Gastroesophageal sphincter (tissue), 4 donors: ENCODE data around the gene SHPK. TPM values are rescaled to one million over a fixed set of nuclear protein-coding genes. Genes with fewer than 3 reads are reported as not detected.

Experiments used
- ATAC-seq: fragments of 150-250 bp; one replicate; pipeline ENCODE4 v1.9.1; 2016; ENCODE audit warnings: mild to moderate bottlenecking, moderate library complexity
- H3K27ac ChIP-seq, 4 donors: fragments of 200-600 bp; sonication (generic) in 3 of 4; 1 replicate in 3 of 4; 2 replicates in 1 of 4; pipeline ENCODE4 v1.5.1; 2016 to 2019
- H3K27me3 ChIP-seq: fragments of 200-600 bp; sonication (generic); one replicate; pipeline ENCODE4 v1.5.1; 2019
- H3K36me3 ChIP-seq, 2 donors: fragments of 200-600 bp; sonication (generic); one replicate each; pipeline ENCODE4 v1.5.1; 2019; ENCODE audit warnings: control low read depth in 1 of 2
- H3K4me1 ChIP-seq, 3 donors: fragments of 200-600 bp; sonication (generic); 1 replicate in 2 of 3; 2 replicates in 1 of 3; pipeline ENCODE4 v1.5.1; 2016 to 2019; ENCODE audit warnings: control low read depth in 2 of 3
- H3K4me3 ChIP-seq, 2 donors: fragments of 200-600 bp; sonication (generic); one replicate each; pipeline ENCODE4 v1.5.1; 2019; ENCODE audit warnings: mild to moderate bottlenecking in 1 of 2, moderate library complexity in 1 of 2
- H3K9me3 ChIP-seq, 3 donors: fragments of 200-600 bp; sonication (generic); one replicate each; pipeline ENCODE4 v1.5.1; 2017 to 2019; ENCODE audit warnings: control low read depth in 2 of 3
- EP300 ChIP-seq: sonication (generic); formaldehyde crosslinking; IDR thresholded peaks from one replicate; pipeline ENCODE4 v1.6.1; 2017; ENCODE audit warnings: antibody characterized with exemption, mild to moderate bottlenecking
- POLR2A ChIP-seq, 2 donors: fragments of 450-650 bp; IDR thresholded peaks; one replicate each; pipeline ENCODE4 v1.6.1; 2017; ENCODE audit warnings: antibody characterized with exemption in 2 of 2, mild to moderate bottlenecking in 2 of 2, moderate library complexity in 1 of 2
- POLR2AphosphoS5 ChIP-seq: sonication (generic); formaldehyde crosslinking; IDR thresholded peaks from one replicate; pipeline ENCODE4 v1.6.1; 2017; ENCODE audit warnings: antibody characterized with exemption
- WGBS, 2 donors: methylation state at CpG; one replicate each; pipeline ENCODE4 v1.1.5; 2018; ENCODE audit warnings: low coverage in 1 of 2; 5-methylcytosine and 5-hydroxymethylcytosine counted together
- total RNA-seq, 4 donors: library from RNA; depleted of rRNA; stranded (reverse); fragments of >200 nt; gene quantifications; one replicate each; pipeline ENCODE4 v1.1.0, GENCODE V29; 2016
- TF ChIP-seq, protein P1 (sequence below), 4 experiments: fragments of 200-600 bp in 2 of 4; fragments of 450-650 bp in 2 of 4; sonication (generic) in 1 of 4; IDR thresholded peaks; one replicate each; pipeline ENCODE4 v1.5.1; 2017 to 2019; ENCODE audit warnings: antibody characterized with exemption in 4 of 4, mild to moderate bottlenecking in 2 of 4, moderate library complexity in 2 of 4

SHPK gene
- total RNA-seq, 4 donors from 2014 or later, result 5.9 to 11.1 (median 9.8) TPM

DNA sequence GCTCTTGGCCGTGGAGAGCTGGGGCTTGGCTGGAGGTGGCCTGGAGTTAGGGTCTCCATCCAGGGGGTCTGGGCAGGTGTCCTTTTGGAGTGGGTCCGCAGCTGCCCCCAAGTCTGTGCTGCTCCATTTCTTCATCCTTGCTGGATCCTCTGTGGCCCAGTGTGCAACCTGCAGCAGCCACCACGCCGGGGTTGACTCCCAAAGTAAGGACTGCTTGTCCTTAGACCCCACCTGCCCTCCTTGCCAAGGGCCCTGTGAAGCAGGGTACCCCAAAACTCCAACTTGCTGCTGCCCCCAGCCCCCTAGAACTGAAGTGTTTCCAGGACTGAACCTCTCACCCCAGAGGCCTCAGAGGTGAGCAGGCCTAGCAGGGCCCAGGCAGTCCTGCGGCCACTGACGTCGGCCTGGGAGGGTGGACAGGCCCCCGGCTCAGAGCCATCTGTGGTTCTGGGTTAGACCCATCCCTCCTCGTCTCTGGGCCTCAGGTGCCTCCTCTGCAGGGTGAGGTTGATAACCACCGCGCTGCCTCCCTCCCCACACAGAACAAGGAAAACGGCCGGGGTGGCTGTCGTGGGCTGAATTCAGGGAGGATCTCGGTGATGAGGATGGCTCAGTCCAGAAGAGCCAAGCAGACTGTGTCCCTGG, 43.7 kb downstream of the SHPK start:
- H3K27me3 ChIP-seq, result no peaks in the 10 kb centered on the region
- H3K4me3 ChIP-seq, result no peak overlapping the region
- WGBS, 2 donors, result 100% methylated on average over 1 of the region's 15 CpGs; no CpG with 5 or more reads in 1 of the 2 donors
- H3K27ac ChIP-seq, result no peak overlapping the region
- ATAC-seq, result no peak
- no peaks in the 10 kb centered on the region for H3K9me3 ChIP-seq
- H3K36me3 ChIP-seq, result peaks cover 0 to 58% of the 10 kb centered on the region in 2 donors
- peaks cover 0 to 11% (median 0%) of the 10 kb centered on the region in 3 donors for H3K4me1 ChIP-seq
- TF ChIP-seq, protein P1, sequence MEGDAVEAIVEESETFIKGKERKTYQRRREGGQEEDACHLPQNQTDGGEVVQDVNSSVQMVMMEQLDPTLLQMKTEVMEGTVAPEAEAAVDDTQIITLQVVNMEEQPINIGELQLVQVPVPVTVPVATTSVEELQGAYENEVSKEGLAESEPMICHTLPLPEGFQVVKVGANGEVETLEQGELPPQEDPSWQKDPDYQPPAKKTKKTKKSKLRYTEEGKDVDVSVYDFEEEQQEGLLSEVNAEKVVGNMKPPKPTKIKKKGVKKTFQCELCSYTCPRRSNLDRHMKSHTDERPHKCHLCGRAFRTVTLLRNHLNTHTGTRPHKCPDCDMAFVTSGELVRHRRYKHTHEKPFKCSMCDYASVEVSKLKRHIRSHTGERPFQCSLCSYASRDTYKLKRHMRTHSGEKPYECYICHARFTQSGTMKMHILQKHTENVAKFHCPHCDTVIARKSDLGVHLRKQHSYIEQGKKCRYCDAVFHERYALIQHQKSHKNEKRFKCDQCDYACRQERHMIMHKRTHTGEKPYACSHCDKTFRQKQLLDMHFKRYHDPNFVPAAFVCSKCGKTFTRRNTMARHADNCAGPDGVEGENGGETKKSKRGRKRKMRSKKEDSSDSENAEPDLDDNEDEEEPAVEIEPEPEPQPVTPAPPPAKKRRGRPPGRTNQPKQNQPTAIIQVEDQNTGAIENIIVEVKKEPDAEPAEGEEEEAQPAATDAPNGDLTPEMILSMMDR (IDR thresholded peaks at IDR 0.05), result no peak
- TF ChIP-seq POLR2A (IDR thresholded peaks at IDR 0.05) (no peak), POLR2AphosphoS5 (no peak), EP300 (no peak)

DNA sequence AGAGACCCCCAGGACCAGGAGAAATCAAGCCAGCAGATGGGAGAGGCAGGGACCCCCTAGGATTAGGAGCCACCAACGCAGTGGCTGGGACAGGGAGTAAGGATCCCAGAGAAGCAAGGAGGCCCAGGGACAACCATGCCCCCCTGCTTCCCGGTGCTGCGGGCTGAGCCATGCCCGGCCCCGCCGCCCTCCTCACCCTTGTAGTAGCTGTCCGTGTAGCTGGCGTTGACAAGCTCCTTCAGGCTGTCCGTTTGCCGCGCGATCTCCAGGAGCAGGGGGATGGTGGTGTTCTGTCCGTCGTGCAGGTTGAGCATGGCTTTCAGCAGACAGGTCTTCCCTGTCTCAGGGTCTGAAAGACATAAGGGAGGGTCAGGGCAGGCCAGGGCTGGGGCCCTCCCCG, 45.3 kb downstream of the SHPK start:
- TF ChIP-seq, protein P1 (IDR thresholded peaks at IDR 0.05), result no peak
- TF ChIP-seq EP300 (no peak), POLR2A (IDR thresholded peaks at IDR 0.05) (no peak), POLR2AphosphoS5 (no peak)
- no peak for ATAC-seq
- no peak overlapping the region for H3K4me3 ChIP-seq
- no peaks in the 10 kb centered on the region for H3K27me3 ChIP-seq
- peaks cover 0 to 11% (median 0%) of the 10 kb centered on the region in 3 donors for H3K4me1 ChIP-seq
- H3K27ac ChIP-seq, result no peak overlapping the region
- WGBS, 2 donors, result 100% methylated on average over 1 of the region's 15 CpGs; no CpG with 5 or more reads in 1 of the 2 donors
- H3K36me3 ChIP-seq, result peaks cover 0 to 62% of the 10 kb centered on the region in 2 donors
- H3K9me3 ChIP-seq, result no peaks in the 10 kb centered on the region

DNA sequence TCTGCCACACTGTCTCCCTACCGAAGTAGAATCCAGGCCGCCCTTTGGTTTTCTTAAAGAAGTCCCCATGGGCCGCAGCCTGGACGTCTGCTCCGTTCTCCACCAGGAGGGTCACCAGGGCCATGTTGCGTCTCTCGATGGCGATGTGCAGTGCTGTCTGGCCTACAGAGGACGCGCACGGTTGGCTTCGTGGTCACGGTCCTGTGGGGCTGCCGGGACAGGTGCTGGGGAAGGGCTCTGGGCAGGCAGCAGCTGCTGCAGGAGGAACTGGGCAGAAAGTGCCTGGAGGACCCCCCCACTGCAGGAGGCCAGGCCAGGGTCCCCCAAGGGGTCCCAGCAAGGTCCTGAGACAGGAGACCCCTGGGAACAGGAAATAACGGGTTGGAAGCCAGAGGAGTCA, 45.8 kb downstream of the SHPK start:
- Histone ChIP-seq H3K36me3 (peaks cover 0 to 67% of the 10 kb centered on the region in 2 donors), H3K4me1 (peaks cover 0 to 11% (median 0%) of the 10 kb centered on the region in 3 donors), H3K27me3 (no peaks in the 10 kb centered on the region), H3K4me3 (no peak overlapping the region), H3K27ac (no peak overlapping the region), H3K9me3 (no peaks in the 10 kb centered on the region)
- TF ChIP-seq EP300, result no peak
- no peak for ATAC-seq
- WGBS, 2 donors, result 80% methylated on average over 1 of the region's 15 CpGs; no CpG with 5 or more reads in 1 of the 2 donors

DNA sequence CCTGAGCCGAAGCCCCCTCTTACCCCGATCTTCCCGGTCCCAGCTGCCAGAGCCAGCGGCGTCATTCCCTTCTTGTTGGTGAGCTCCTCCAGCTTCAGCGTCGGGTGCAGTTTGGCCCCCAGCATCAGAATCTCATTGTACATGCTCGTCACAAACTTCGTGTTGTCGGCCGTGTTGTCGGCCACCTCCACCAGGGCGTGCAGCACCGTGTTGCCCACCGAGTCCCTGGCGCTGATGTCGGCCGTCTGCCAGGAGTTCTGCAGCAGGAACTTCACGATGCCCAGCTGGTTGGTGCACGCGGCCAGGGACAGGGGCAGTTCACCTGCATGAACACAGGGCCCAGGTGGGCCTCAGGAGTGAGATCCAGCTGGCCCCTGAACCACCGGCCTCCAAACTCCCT, 46.3 kb downstream of the SHPK start:
- WGBS, 2 donors, result 94 to 95% methylated on average over 5 to 13 of the region's 22 CpGs
- peaks cover 0 to 72% of the 10 kb centered on the region in 2 donors for H3K36me3 ChIP-seq
- ATAC-seq, result no peak
- no peaks in the 10 kb centered on the region for H3K27me3 ChIP-seq
- TF ChIP-seq EP300 (no peak), POLR2A (IDR thresholded peaks at IDR 0.05) (no peak), POLR2AphosphoS5 (no peak)
- TF ChIP-seq, protein P1 (IDR thresholded peaks at IDR 0.05), result no peak
- H3K9me3 ChIP-seq, result no peaks in the 10 kb centered on the region
- H3K27ac ChIP-seq, result no peak overlapping the region
- peaks cover 0 to 10% (median 0%) of the 10 kb centered on the region in 3 donors for H3K4me1 ChIP-seq
- H3K4me3 ChIP-seq, result no peak overlapping the region

DNA sequence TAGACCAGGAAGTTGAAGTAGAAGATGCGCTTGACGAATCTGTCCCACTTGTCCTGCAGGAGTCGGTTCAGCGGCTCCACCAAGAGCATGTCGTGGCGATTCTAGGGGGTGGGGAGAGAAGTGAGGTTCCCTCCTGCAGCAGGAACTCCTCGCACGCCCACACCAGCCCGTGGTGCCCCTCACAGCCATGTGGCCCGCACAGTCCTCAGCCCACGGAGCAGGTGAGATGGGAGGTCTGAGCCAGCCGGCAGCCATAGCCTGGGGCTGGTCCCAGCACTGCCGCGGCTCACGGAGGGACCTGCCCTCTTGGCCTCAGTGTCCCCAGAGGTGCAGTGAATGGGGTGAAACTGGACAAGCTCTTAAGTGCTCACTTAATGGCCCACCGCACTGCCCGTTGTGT, 50.2 kb downstream of the SHPK start:
- H3K4me1 ChIP-seq, result no peaks in the 10 kb centered on the region
- TF ChIP-seq EP300 (no peak), POLR2A (IDR thresholded peaks at IDR 0.05) (no peak), POLR2AphosphoS5 (no peak)
- TF ChIP-seq, protein P1 (IDR thresholded peaks at IDR 0.05), result no peak
- no peak for ATAC-seq
- no peaks in the 10 kb centered on the region for H3K27me3 ChIP-seq
- 92 to 100% methylated on average over 1 to 5 of the region's 17 CpGs for WGBS, 2 donors
- no peak overlapping the region for H3K4me3 ChIP-seq
- peaks cover 0 to 81% of the 10 kb centered on the region in 2 donors for H3K36me3 ChIP-seq
- H3K27ac ChIP-seq, result no peak overlapping the region
- no peaks in the 10 kb centered on the region for H3K9me3 ChIP-seq
